ENCODE data around the gene RHOH.

- no peak for TF ChIP-seq POLR2A (IDR thresholded peaks at IDR 0.05; ENCODE audit: low read length)
- TF ChIP-seq GATA1 (IDR thresholded peaks at IDR 0.05; ENCODE audit: low read depth, low read length), result no peak
These were observed 57.1 kb downstream of the RHOH start for GRCh38 chr4:40253906-40254305.
